Nephron progenitor cell (in vitro differentiated cells): ENCODE results near the gene RAC2.
A peak's percentile ranks its signal among the peaks of the same experiment; 100 is the strongest.

Experiments
- DNase-seq: peaks from one replicate; pipeline ENCODE4 v3.0.0; 2021
- H3K27ac Mint-ChIP-seq: 2 replicates; pipeline ENCODE4 v1.8.0; 2021; ENCODE audit warnings: mild to moderate bottlenecking, moderate library complexity, mixed read lengths
- H3K27me3 Mint-ChIP-seq: 2 replicates; pipeline ENCODE4 v1.8.0; 2021; ENCODE audit warnings: mild to moderate bottlenecking, low read depth, mixed read lengths; ENCODE audit not compliant: poor library complexity
- H3K36me3 Mint-ChIP-seq: 2 replicates; pipeline ENCODE4 v1.8.0; 2021; ENCODE audit warnings: low read depth, mixed read lengths
- H3K4me1 Mint-ChIP-seq: 2 replicates; pipeline ENCODE4 v1.8.0; 2021; ENCODE audit warnings: mixed read lengths
- H3K4me3 Mint-ChIP-seq: 2 replicates; pipeline ENCODE4 v1.8.0; 2021; ENCODE audit warnings: mild to moderate bottlenecking, moderate library complexity, mixed read lengths
- H3K9me3 Mint-ChIP-seq: 2 replicates; pipeline ENCODE4 v1.8.0; 2021; ENCODE audit warnings: mild to moderate bottlenecking, moderate library complexity, mixed read lengths
- CTCF ChIP-seq: fragments of 200-600 bp; sonication (generic); IDR thresholded peaks from 2 replicates; pipeline ENCODE4 v1.5.0; 2021; ENCODE audit warnings: antibody characterized with exemption

RAC2 gene

GRCh38 chr22:37242395-37242918 lies 1.6 kb downstream of the RAC2 start:
- Mint-ChIP-seq H3K4me1 (peaks cover 40% of the 10 kb centered on the region), H3K9me3 (no peaks in the 10 kb centered on the region), H3K4me3 (no peak overlapping the region), H3K36me3 (no peaks in the 10 kb centered on the region), H3K27me3 (peaks cover 4% of the 10 kb centered on the region), H3K27ac (peak overlapping the region; percentile 51)
- TF ChIP-seq CTCF = no peak
- no peak for DNase-seq

- Mint-ChIP-seq H3K9me3 (no peaks in the 10 kb centered on the region), H3K36me3 (no peaks in the 10 kb centered on the region), H3K4me1 (peaks cover 43% of the 10 kb centered on the region), H3K4me3 (no peak overlapping the region), H3K27ac (no peak overlapping the region), H3K27me3 (peaks cover 4% of the 10 kb centered on the region)
- no peak for DNase-seq
- no peak for TF ChIP-seq CTCF
These were observed 2.5 kb downstream of the RAC2 start for GRCh38 chr22:37241351-37242142.

- peaks cover 43% of the 10 kb centered on the region for H3K4me1 Mint-ChIP-seq
- TF ChIP-seq CTCF = no peak
- H3K27ac Mint-ChIP-seq = no peak overlapping the region
- no peak overlapping the region for H3K4me3 Mint-ChIP-seq
- H3K36me3 Mint-ChIP-seq = no peaks in the 10 kb centered on the region
- peaks cover 4% of the 10 kb centered on the region for H3K27me3 Mint-ChIP-seq
- no peaks in the 10 kb centered on the region for H3K9me3 Mint-ChIP-seq
- no peak for DNase-seq
These were observed 3.1 kb downstream of the RAC2 start for GRCh38 chr22:37240941-37241320.

- no peak for DNase-seq
- TF ChIP-seq CTCF = no peak
- Mint-ChIP-seq H3K27me3 (peaks cover 6% of the 10 kb centered on the region), H3K27ac (no peak overlapping the region), H3K9me3 (no peaks in the 10 kb centered on the region), H3K4me3 (no peak overlapping the region), H3K36me3 (no peaks in the 10 kb centered on the region), H3K4me1 (peaks cover 43% of the 10 kb centered on the region)
These were observed 3.7 kb downstream of the RAC2 start for GRCh38 chr22:37240240-37240940.

GRCh38 chr22:37239336-37240239 lies 4.5 kb downstream of the RAC2 start:
- Mint-ChIP-seq H3K9me3 (no peaks in the 10 kb centered on the region), H3K36me3 (no peaks in the 10 kb centered on the region), H3K4me1 (peaks cover 44% of the 10 kb centered on the region), H3K27me3 (peaks cover 12% of the 10 kb centered on the region), H3K4me3 (no peak overlapping the region), H3K27ac (no peak overlapping the region)
- no peak for TF ChIP-seq CTCF
- no peak for DNase-seq
